Stomach (tissue), 4 donors: ENCODE measurements around the gene PIAS3.
"Not testable (repeated sequence)": the region's sequence is repeated elsewhere in the genome, so short reads cannot be mapped to it uniquely, and the experiment has no call there.

Source experiments
- POLR2A ChIP-seq, 4 donors: fragments of 450-650 bp; IDR thresholded peaks; one replicate each; pipeline ENCODE4 v1.6.1; 2016; ENCODE audit warnings: antibody characterized with exemption in 4 of 4, control low read depth in 2 of 4, mild to moderate bottlenecking in 1 of 4, moderate library complexity in 1 of 4
- POLR2AphosphoS5 ChIP-seq, 3 donors: sonication (generic); formaldehyde crosslinking; IDR thresholded peaks; one replicate each; pipeline ENCODE4 v1.6.1; 2016; ENCODE audit warnings: antibody characterized with exemption in 3 of 3

GRCh38 chr1:145822779-145823331 lies 36.0 kb downstream of the PIAS3 start:
- not testable (repeated sequence) for TF ChIP-seq POLR2A, POLR2AphosphoS5 (IDR thresholded peaks at IDR 0.05)
